OCI-LY1 (cell line): ENCODE data around the gene PDLIM4.

Source experiments
- H2AFZ ChIP-seq: fragments of 200-600 bp; sonication (generic), shearing (Covaris generic); 2 replicates; pipeline ENCODE4 v1.6.0; 2014; ENCODE audit warnings: antibody characterized with exemption, mild to moderate bottlenecking, low read length
- H3F3A ChIP-seq: fragments of 200-600 bp; sonication (generic), shearing (Covaris generic); 2 replicates; pipeline ENCODE4 v1.6.0; 2014; ENCODE audit warnings: mild to moderate bottlenecking, antibody characterized with exemption, low read length, moderate library complexity; ENCODE audit not compliant: insufficient read depth
- H3K27ac ChIP-seq: fragments of 200-600 bp; sonication (generic); 2 replicates; pipeline ENCODE4 v1.5.1; 2014; ENCODE audit warnings: low read length, mixed run types, mild to moderate bottlenecking, low read depth; ENCODE audit not compliant: poor library complexity, severe bottlenecking
- H3K27me3 ChIP-seq: fragments of 200-600 bp; sonication (generic); 2 replicates; pipeline ENCODE4 v1.6.0; 2014; ENCODE audit warnings: antibody characterized with exemption, mild to moderate bottlenecking, low read length, moderate library complexity; ENCODE audit not compliant: insufficient read depth
- H3K36me3 ChIP-seq: fragments of 200-600 bp; sonication (generic); 2 replicates; pipeline ENCODE4 v1.6.1; 2014; ENCODE audit warnings: mild to moderate bottlenecking, antibody characterized with exemption, low read length, moderate library complexity, mixed read lengths; ENCODE audit not compliant: insufficient read depth
- H3K4me1 ChIP-seq: fragments of 200-600 bp; sonication (generic); 2 replicates; pipeline ENCODE4 v1.5.1; 2014; ENCODE audit warnings: mild to moderate bottlenecking, low read length, moderate library complexity; ENCODE audit not compliant: insufficient read depth, severe bottlenecking
- H3K4me2 ChIP-seq: fragments of 200-600 bp; sonication (generic), shearing (Covaris generic); 2 replicates; pipeline ENCODE4 v1.6.1; 2014; ENCODE audit warnings: low read length
- H3K4me3 ChIP-seq: fragments of 200-600 bp; sonication (generic); 2 replicates; pipeline ENCODE4 v1.5.1; 2014; ENCODE audit warnings: low read length, low read depth, mild to moderate bottlenecking, mixed read lengths; ENCODE audit not compliant: poor library complexity, severe bottlenecking
- H3K79me2 ChIP-seq: fragments of 200-600 bp; shearing (Covaris generic); 2 replicates; pipeline ENCODE4 v1.6.1; 2016; ENCODE audit warnings: mixed run types, low read length, mixed read lengths; ENCODE audit not compliant: insufficient read depth
- H3K9ac ChIP-seq: fragments of 200-600 bp; sonication (generic), shearing (Covaris generic); 2 replicates; pipeline ENCODE4 v1.6.1; 2014; ENCODE audit warnings: mild to moderate bottlenecking, low read length, mixed read lengths
- H3K9me2 ChIP-seq: fragments of 200-600 bp; sonication (generic), shearing (Covaris generic); 2 replicates; pipeline ENCODE4 v1.6.1; 2014; ENCODE audit warnings: low read depth, mild to moderate bottlenecking, low read length, mixed read lengths
- H3K9me3 ChIP-seq: fragments of 200-600 bp; shearing (Covaris generic); 2 replicates; pipeline ENCODE4 v1.6.1; 2014; ENCODE audit warnings: low read length, mixed read lengths
- H4K20me1 ChIP-seq: fragments of 200-600 bp; sonication (generic), shearing (Covaris generic); 2 replicates; pipeline ENCODE4 v1.6.0; 2016; ENCODE audit warnings: mild to moderate bottlenecking, low read length; ENCODE audit not compliant: insufficient read depth
- EZH2 ChIP-seq: fragments of 200-600 bp; sonication (generic), shearing (Covaris generic); IDR thresholded peaks from 2 replicates; pipeline ENCODE4 v1.8.0; 2017; ENCODE audit warnings: borderline replicate concordance, mixed run types, mild to moderate bottlenecking, antibody characterized with exemption, low read length, moderate library complexity, mixed read lengths
- TF ChIP-seq, protein P1 (sequence below): fragments of 200-600 bp; sonication (generic), shearing (Covaris generic); IDR thresholded peaks from 2 replicates; pipeline ENCODE4 v1.5.1; 2017; ENCODE audit warnings: mild to moderate bottlenecking, antibody characterized with exemption, low read length, moderate library complexity, mixed read lengths

PDLIM4 gene

DNA sequence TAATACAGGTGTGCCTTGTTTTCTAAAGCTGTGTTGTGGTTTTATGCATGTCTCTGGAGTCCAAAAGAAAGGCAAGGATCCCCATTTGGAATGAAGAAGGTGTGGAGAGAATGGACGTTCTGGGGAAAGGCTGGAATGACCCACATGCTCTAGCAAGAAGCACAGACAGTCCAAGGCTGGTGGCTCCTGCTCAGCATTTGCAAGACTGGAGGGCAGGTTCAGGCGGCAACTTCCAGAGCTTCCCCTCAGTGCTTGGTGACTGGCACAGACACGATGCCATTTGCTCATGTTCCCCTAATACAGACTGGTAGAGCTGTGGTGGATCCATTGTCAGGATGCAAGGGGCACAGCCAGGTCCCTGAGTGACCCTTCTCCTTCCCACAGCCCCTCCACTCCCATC lies 44.9 kb downstream of the PDLIM4 start:
- H4K20me1 ChIP-seq: no peaks in the 10 kb centered on the region
- no peaks in the 10 kb centered on the region for H3K79me2 ChIP-seq
- H3K27me3 ChIP-seq: no peaks in the 10 kb centered on the region
- no peaks in the 10 kb centered on the region for H3K4me1 ChIP-seq
- H3F3A ChIP-seq: no peaks in the 10 kb centered on the region
- H3K4me3 ChIP-seq: no peak overlapping the region
- H3K36me3 ChIP-seq: no peaks in the 10 kb centered on the region
- no peak overlapping the region for H3K4me2 ChIP-seq
- no peak overlapping the region for H3K27ac ChIP-seq
- H3K9ac ChIP-seq: no peak overlapping the region
- no peaks in the 10 kb centered on the region for H3K9me3 ChIP-seq
- no peak overlapping the region for H2AFZ ChIP-seq
- H3K9me2 ChIP-seq: no peaks in the 10 kb centered on the region
- no peak for TF ChIP-seq EZH2
- TF ChIP-seq, protein P1, sequence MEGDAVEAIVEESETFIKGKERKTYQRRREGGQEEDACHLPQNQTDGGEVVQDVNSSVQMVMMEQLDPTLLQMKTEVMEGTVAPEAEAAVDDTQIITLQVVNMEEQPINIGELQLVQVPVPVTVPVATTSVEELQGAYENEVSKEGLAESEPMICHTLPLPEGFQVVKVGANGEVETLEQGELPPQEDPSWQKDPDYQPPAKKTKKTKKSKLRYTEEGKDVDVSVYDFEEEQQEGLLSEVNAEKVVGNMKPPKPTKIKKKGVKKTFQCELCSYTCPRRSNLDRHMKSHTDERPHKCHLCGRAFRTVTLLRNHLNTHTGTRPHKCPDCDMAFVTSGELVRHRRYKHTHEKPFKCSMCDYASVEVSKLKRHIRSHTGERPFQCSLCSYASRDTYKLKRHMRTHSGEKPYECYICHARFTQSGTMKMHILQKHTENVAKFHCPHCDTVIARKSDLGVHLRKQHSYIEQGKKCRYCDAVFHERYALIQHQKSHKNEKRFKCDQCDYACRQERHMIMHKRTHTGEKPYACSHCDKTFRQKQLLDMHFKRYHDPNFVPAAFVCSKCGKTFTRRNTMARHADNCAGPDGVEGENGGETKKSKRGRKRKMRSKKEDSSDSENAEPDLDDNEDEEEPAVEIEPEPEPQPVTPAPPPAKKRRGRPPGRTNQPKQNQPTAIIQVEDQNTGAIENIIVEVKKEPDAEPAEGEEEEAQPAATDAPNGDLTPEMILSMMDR: no peak

DNA sequence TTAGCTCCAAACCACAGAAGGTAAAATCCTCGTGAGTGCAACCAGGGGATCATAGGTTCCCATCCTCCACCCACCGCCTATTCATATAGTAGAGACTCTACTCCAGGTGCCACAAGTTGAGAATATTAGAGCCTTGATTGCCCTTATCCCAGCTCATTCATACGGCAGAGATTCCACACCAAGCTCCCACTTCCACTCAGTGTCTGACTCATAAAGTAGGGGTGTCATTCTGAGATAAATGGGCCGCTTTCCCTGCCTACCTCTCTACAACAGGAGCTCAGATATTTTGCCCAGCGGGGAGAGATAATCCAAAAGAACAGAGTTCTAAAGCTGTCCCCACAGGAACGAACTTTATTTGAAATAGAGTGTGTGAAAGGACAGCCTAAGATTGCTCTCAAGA lies 46.1 kb downstream of the PDLIM4 start:
- Histone ChIP-seq H3K79me2 (no peaks in the 10 kb centered on the region), H3K4me1 (no peaks in the 10 kb centered on the region), H3K27me3 (no peaks in the 10 kb centered on the region), H3K4me3 (no peak overlapping the region), H3F3A (no peaks in the 10 kb centered on the region), H3K4me2 (no peak overlapping the region), H3K27ac (no peak overlapping the region), H2AFZ (no peak overlapping the region), H3K9me2 (no peaks in the 10 kb centered on the region), H3K9me3 (no peaks in the 10 kb centered on the region), H3K36me3 (no peaks in the 10 kb centered on the region), H3K9ac (no peak overlapping the region), H4K20me1 (no peaks in the 10 kb centered on the region)
- TF ChIP-seq, protein P1: no peak
- TF ChIP-seq EZH2: no peak

DNA sequence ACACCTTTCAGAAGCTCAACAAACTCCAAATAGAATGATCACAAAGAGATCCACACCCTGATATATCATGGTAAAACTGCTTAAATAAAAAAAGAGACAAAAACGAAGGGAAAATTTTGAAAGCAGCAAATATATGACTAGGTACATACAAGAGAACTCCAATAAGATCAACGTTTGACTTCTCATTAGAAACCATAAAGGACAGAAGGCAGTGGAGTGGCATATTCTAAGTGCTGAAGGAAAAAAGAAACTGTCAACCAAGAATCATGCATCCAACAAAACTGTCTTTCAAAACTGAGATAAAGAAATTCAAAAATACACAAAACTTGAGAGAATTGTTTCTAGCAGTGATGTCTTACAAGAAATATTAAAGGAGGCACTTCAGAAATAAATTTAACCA lies 47.9 kb downstream of the PDLIM4 start:
- H3K9me2 ChIP-seq: no peaks in the 10 kb centered on the region
- H3K27me3 ChIP-seq: no peaks in the 10 kb centered on the region
- no peak overlapping the region for H3K9ac ChIP-seq
- TF ChIP-seq, protein P1: no peak
- no peak for TF ChIP-seq EZH2
- no peak overlapping the region for H2AFZ ChIP-seq
- H3F3A ChIP-seq: no peaks in the 10 kb centered on the region
- H3K27ac ChIP-seq: no peak overlapping the region
- H3K4me2 ChIP-seq: no peak overlapping the region
- no peak overlapping the region for H3K4me3 ChIP-seq
- H3K79me2 ChIP-seq: no peaks in the 10 kb centered on the region
- H3K9me3 ChIP-seq: no peaks in the 10 kb centered on the region
- H4K20me1 ChIP-seq: no peaks in the 10 kb centered on the region
- H3K36me3 ChIP-seq: no peaks in the 10 kb centered on the region
- no peaks in the 10 kb centered on the region for H3K4me1 ChIP-seq
